Activated naive CD4-positive, alpha-beta T cell treated with anti-CD3 and anti-CD28 coated beads, Interleukin-2, amount 50 U/mL, for 24 hours (primary cell): ENCODE measurements around the gene OR4N2.
"Not testable (repeated sequence)": the region's sequence is repeated elsewhere in the genome, so short reads cannot be mapped to it uniquely, and the experiment has no call there.

ENCODE experiments used
- H3K27ac Mint-ChIP-seq: one replicate; pipeline ENCODE4 v1.8.0; 2021; ENCODE audit warnings: mild to moderate bottlenecking, mixed read lengths
- H3K27me3 Mint-ChIP-seq: one replicate; pipeline ENCODE4 v1.8.0; 2021; ENCODE audit warnings: mixed read lengths
- H3K36me3 Mint-ChIP-seq: one replicate; pipeline ENCODE4 v1.8.0; 2021; ENCODE audit warnings: mixed read lengths
- H3K4me1 Mint-ChIP-seq: one replicate; pipeline ENCODE4 v1.8.0; 2021; ENCODE audit warnings: mixed read lengths
- H3K4me3 Mint-ChIP-seq: one replicate; pipeline ENCODE4 v1.8.0; 2021; ENCODE audit warnings: mild to moderate bottlenecking, mixed read lengths
- H3K9me3 Mint-ChIP-seq: one replicate; pipeline ENCODE4 v1.8.0; 2021; ENCODE audit warnings: mixed read lengths

OR4N2 gene

DNA sequence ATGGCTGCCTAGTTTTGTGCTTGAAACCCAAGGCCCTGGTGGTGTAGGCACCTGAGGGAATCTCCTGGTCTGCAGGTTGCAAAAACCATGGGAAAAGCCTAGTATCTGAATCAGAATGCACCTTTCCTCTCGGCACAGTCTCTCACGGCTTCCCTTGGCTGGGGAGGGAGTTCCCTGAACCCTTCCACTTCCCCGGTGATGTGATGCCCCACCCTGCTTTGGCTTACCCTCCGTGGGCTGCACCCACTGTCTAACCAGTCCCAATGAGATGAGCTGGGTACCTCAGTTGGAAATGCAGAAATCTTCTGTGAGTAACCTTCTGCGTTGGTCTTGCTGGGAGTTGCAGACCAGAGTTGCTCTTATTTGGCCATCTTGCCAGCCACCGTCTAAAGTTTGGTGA is 17.4 kb downstream of the OR4N2 start:
- H3K36me3 Mint-ChIP-seq, H3K4me1 Mint-ChIP-seq, H3K27me3 Mint-ChIP-seq, H3K4me3 Mint-ChIP-seq, H3K9me3 Mint-ChIP-seq, H3K27ac Mint-ChIP-seq: not testable (repeated sequence)

DNA sequence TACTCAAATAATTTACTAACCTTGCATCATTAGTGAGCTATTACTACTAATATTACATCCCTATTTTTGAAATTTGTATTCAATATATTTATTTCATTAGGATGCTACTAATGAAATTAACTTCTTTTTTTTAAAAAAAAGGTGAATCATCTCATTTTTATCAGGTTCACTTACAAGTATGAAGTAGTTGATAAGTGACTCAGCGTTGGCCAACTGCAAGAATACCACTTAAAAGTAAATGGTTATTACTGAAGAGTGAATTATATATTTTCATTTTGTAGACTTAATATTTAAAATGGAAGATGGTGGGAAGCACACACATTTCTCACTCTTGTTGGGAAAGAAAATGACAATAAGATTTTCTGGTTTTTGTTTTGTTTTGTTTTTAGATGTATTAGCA is 19.6 kb downstream of the OR4N2 start:
- no peak overlapping the region for H3K4me3 Mint-ChIP-seq

DNA sequence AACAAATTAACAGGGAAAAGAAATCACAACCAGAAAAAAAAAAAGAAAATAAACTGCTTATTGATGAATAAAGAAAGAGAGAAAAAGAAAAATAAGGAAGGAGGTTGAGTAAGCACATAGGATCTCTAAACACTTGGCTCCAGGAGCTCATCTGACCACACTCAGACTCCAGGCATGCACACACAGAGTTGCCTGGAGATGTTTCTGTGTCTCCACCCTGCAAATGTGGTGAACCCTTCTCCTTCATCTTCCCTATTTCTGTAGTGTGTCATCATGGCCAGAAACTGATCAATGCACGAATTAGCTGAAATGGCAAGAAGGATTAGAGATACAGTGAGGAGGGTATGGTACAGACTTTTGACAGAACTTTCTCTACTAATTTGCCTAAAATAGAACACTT is 20.2 kb downstream of the OR4N2 start:
- Mint-ChIP-seq H3K27ac (no peak overlapping the region), H3K36me3 (no peaks in the 10 kb centered on the region), H3K4me1 (no peaks in the 10 kb centered on the region), H3K9me3 (peaks cover 6% of the 10 kb centered on the region), H3K27me3 (peaks cover 3% of the 10 kb centered on the region), H3K4me3 (no peak overlapping the region)

More for the DNA sequence above, 19.6 kb downstream of the OR4N2 start:
- Mint-ChIP-seq H3K27ac (no peak overlapping the region), H3K4me1 (no peaks in the 10 kb centered on the region), H3K36me3 (no peaks in the 10 kb centered on the region), H3K27me3 (peaks cover 3% of the 10 kb centered on the region), H3K9me3 (peaks cover 6% of the 10 kb centered on the region)

DNA sequence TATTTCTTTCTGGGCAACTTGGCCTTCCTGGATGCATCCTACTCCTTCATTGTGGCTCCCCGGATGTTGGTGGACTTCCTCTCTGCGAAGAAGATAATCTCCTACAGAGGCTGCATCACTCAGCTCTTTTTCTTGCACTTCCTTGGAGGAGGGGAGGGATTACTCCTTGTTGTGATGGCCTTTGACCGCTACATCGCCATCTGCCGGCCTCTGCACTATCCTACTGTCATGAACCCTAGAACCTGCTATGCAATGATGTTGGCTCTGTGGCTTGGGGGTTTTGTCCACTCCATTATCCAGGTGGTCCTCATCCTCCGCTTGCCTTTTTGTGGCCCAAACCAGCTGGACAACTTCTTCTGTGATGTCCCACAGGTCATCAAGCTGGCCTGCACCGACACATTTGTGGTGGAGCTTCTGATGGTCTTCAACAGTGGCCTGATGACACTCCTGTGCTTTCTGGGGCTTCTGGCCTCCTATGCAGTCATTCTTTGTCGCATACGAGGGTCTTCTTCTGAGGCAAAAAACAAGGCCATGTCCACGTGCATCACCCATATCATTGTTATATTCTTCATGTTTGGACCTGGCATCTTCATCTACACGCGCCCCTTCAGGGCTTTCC is 24.2 kb downstream of the OR4N2 start:
- H3K36me3 Mint-ChIP-seq, H3K9me3 Mint-ChIP-seq, H3K4me1 Mint-ChIP-seq, H3K27me3 Mint-ChIP-seq, H3K27ac Mint-ChIP-seq, H3K4me3 Mint-ChIP-seq: not testable (repeated sequence)

DNA sequence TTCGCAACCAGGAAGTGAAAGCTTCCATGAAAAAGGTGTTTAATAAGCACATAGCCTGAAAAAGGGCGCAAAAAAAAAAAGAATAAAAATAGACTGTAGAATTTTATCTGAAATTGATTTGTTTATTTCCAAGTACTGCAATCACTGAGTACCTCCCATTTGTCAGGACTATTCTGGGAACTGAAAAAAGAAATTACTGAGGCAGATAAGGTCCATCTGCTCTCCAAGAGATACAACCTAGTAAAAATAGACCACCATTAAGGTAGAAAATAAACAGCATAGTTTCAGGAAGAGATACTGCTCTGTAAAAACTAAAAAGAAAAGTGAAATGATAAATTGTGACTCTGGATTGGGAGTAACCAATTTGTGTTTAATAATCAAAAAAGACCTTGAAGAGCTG is 24.7 kb downstream of the OR4N2 start:
- Mint-ChIP-seq H3K27ac (no peak overlapping the region), H3K36me3 (no peaks in the 10 kb centered on the region), H3K27me3 (peaks cover 9% of the 10 kb centered on the region), H3K4me1 (no peaks in the 10 kb centered on the region), H3K4me3 (no peak overlapping the region), H3K9me3 (peaks cover 5% of the 10 kb centered on the region)

DNA sequence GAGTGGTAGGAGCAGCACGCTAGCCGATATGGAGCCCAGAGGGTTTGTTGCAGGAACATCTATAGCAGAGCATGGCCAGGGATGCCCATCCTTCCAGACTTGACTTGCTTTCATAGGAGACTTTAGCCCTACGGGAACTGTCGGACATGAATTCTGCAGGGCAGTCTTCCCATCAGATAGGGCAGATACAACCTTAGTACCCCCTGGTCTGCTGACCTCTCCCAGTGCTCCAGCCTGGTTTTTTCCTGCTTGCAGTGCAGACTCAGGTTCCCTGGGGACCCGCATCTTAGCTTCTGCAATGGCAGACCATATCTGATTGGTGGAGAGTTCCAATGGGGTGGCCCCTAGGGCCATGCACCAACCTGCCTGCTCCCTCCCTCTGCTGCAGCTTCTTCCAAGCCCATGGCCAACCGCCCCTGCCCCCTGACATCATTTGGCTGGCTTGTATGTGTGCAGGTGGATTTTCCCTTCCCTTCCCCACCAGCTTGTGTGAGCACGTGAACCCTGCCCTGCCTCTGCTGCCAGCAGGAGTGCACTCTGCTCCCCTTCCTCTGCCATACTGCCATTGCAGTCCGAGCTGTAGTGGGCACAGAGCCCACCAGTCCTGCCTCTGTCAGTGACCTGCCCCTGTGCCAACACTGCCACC is 30.8 kb downstream of the OR4N2 start:
- not testable (repeated sequence) for H3K4me3 Mint-ChIP-seq, H3K9me3 Mint-ChIP-seq, H3K27ac Mint-ChIP-seq, H3K4me1 Mint-ChIP-seq, H3K36me3 Mint-ChIP-seq
- H3K27me3 Mint-ChIP-seq = peaks cover 13% of the 10 kb centered on the region

DNA sequence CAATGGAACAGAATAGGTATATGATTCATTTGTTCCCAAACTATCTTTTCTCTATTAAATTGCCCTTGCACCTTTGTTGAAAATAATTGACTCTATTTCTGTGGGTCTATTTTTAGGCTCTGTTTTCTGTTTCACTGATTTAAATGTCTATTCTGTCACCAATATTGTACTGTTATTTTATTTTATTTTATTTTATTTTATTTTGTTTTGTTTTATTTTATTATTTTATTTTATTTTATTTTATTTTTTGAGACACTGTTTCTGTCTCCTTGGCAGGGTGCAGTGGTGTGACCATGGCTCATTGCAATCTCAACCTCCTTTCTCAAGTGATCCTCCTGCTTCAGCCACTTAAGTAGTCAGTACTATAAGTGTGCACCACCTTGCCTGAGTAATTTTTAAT is 34.9 kb downstream of the OR4N2 start:
- Mint-ChIP-seq H3K9me3 (peaks cover 2% of the 10 kb centered on the region), H3K27me3 (peaks cover 2% of the 10 kb centered on the region), H3K36me3 (peaks cover under 1% of the 10 kb centered on the region), H3K27ac (no peak overlapping the region), H3K4me3 (no peak overlapping the region), H3K4me1 (no peaks in the 10 kb centered on the region)

DNA sequence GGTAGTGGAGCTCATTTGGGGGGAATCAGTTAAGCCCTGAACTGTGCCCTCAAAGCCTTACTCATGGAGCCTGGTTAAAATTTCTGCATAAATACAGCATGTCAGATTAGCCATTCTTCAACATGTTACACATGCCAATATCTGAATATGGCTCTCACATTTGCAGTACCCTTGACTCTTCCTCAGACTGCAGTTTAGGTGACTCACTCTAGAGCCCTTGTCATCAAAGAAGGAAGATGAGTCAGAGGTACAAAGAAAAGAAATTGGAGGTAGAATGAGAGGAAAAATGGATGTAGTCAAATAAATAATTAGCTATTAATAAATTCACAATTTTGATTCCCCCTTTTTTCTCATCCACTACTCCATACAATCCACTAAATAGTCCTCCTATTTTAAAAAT is 47.8 kb downstream of the OR4N2 start:
- no peaks in the 10 kb centered on the region for H3K9me3 Mint-ChIP-seq
- H3K27me3 Mint-ChIP-seq = peaks cover 6% of the 10 kb centered on the region
- no peak overlapping the region for H3K4me3 Mint-ChIP-seq
- H3K27ac Mint-ChIP-seq = no peak overlapping the region
- no peaks in the 10 kb centered on the region for H3K4me1 Mint-ChIP-seq
- no peaks in the 10 kb centered on the region for H3K36me3 Mint-ChIP-seq

DNA sequence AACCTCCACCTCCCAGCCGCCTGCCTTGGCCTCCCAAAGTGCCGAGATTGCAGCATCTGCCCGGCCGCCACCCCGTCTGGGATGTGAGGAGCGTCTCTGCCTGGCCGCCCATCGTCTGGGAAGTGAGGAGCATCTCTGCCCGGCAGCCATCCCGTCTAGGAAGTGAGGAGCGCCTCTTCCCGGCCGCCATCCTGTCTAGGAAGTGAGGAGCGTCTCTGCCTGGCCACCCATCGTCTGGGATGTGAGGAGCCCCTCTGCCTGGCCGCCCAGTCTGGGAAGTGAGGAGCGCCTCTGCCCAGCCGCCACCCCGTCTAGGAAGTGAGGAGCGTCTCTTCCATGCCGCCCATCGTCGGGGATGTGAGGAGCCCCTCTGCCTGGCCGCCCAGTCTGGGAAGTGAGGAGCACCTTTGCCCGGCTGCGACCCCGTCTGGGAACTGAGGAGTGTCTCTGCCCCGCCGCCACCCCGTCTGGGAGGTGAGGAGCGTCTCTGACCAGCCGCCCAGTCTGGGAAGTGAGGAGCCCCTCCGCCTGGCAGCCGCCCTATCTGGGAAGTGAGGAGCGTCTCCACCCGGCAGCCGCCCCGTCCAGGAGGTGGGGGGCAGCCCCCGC is 62.6 kb downstream of the OR4N2 start:
- H3K4me3 Mint-ChIP-seq, H3K27me3 Mint-ChIP-seq, H3K36me3 Mint-ChIP-seq: not testable (repeated sequence)

DNA sequence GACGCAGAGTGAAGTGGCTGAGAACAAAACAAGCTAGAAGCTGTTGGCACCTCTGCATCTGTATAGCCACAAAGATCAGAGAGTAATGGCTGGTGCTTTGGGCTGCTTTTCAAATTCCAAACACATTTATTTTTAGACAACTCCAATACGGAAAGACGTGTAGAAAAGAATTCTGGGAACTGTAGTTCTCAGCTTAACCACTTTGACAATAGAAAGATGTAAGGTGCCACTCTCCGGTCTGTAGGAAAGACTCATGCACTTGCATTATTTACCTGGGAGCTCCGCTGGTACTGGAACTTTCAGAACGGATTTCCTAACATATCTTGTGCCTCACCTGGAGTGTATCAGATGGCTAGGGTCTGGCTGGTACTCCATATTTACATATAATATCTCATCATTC is 69.6 kb downstream of the OR4N2 start:
- no peaks in the 10 kb centered on the region for H3K4me1 Mint-ChIP-seq

More for the DNA sequence above, 62.6 kb downstream of the OR4N2 start:
- not testable (repeated sequence) for H3K27ac Mint-ChIP-seq, H3K4me1 Mint-ChIP-seq, H3K9me3 Mint-ChIP-seq

DNA sequence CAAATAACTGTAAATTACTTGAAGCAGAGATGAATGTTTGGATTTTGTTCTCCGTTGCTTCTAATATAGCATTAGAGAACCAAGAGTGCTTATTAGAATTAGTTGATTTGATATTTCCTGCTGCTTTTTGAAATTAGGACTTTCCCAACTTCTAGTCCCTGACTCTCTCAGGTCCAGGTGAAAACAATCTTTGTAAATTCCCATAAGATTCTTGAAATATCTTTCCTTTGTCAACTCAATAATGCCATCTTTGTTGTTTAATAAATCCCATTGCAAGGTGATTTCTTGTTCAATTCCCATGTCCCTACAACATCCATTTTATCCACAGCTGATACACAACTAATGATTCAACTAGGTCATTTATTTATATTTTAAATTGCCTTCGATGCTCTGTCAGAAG is 71.3 kb downstream of the OR4N2 start, which contains the start of gene OR4K2:
Gene OR4K2, plus strand, starts transcription at position 301 of the 400 bp plus-strand sequence. CDS start 1,126 bp downstream, outside the sequence.
- Mint-ChIP-seq H3K27ac (no peak within 1 kb of the TSS), H3K36me3 (no peaks in the 10 kb centered on the region), H3K4me1 (no peaks in the 10 kb centered on the region), H3K4me3 (no peak within 1 kb of the TSS), H3K27me3 (peaks cover 7% of the 10 kb centered on the region), H3K9me3 (no peaks in the 10 kb centered on the region)

More for the DNA sequence above, 69.6 kb downstream of the OR4N2 start:
- Mint-ChIP-seq H3K27me3 (peaks cover 7% of the 10 kb centered on the region), H3K9me3 (no peaks in the 10 kb centered on the region), H3K36me3 (no peaks in the 10 kb centered on the region), H3K4me3 (no peak overlapping the region), H3K27ac (no peak overlapping the region)

DNA sequence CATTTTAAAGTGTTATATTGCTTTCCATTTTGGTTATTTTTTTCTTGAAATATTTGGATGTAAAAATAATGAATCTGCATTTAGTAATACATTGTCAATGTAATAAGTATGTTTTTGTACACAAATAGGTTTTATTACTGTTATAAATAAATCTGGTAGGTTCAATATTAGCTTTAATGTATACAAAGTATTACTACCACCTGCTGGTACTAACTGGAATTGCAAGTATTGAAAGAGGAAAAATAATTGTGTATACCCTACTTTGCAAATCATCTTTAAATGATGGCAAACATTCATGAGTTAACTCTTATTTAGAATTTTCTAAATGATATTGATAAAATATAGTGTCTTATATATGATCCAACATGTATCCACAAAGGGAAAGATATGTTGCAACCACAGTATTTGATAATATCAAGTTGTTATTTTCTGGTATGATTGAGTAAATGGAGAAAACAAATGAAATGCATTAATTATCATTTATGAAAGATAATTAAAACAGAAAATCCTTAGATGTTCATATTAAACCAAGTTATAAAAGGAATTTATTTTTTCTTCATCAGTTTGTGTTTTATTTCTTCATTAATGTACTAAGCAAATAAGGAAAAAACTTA is 74.6 kb downstream of the OR4N2 start:
- Mint-ChIP-seq H3K27ac (no peak overlapping the region), H3K27me3 (peaks cover 1% of the 10 kb centered on the region), H3K4me1 (no peaks in the 10 kb centered on the region), H3K36me3 (no peaks in the 10 kb centered on the region), H3K4me3 (no peak overlapping the region), H3K9me3 (no peaks in the 10 kb centered on the region)
